Keratinocyte (primary cell): ENCODE data around the gene MAN1C1. TPM values are rescaled to one million over a fixed set of nuclear protein-coding genes. Genes with fewer than 3 reads are reported as not detected.

Experiments used
- DNase-seq: peaks from one replicate; pipeline ENCODE4 v3.0.0-alpha.2; 2011; ENCODE audit warnings: low read depth, missing footprints, low spot score
- FAIRE-seq: peaks from 2 replicates; lab custom pipeline; 2011; peaks lifted over from hg19 to GRCh38; lab: Jason Lieb, UNC
- H2AFZ ChIP-seq: 2 replicates; pipeline ENCODE4 v1.6.0; 2012; ENCODE audit warnings: low read length, control low read depth, inconsistent platforms; ENCODE audit not compliant: control insufficient read depth
- H3K27ac ChIP-seq: 2 replicates; pipeline ENCODE4 v1.5.1; 2011; ENCODE audit warnings: low read length; ENCODE audit not compliant: control insufficient read depth, insufficient read depth
- H3K27me3 ChIP-seq: 3 replicates; pipeline ENCODE4 v1.6.0; 2011; ENCODE audit warnings: low read length; ENCODE audit not compliant: control insufficient read depth, insufficient read depth; ENCODE audit errors: extremely low read depth
- H3K36me3 ChIP-seq, 2 experiments: 2 replicates in 1 of 2; 3 replicates in 1 of 2; pipeline ENCODE4 v1.5.1; 2011; ENCODE audit warnings: low read length in 2 of 2, mild to moderate bottlenecking in 1 of 2; ENCODE audit not compliant: control insufficient read depth in 2 of 2, insufficient read depth in 2 of 2; ENCODE audit errors: extremely low read depth in 1 of 2
- H3K4me1 ChIP-seq: 3 replicates; pipeline ENCODE4 v1.5.1; 2011; ENCODE audit warnings: low read length; ENCODE audit not compliant: control insufficient read depth, insufficient read depth; ENCODE audit errors: extremely low read depth
- H3K4me2 ChIP-seq: 3 replicates; pipeline ENCODE4 v1.6.0; 2011; ENCODE audit warnings: low read depth, low read length; ENCODE audit not compliant: control insufficient read depth, insufficient read depth; ENCODE audit errors: extremely low read depth
- H3K4me3 ChIP-seq, 3 experiments: fragments of 200-600 bp in 1 of 3; sonication (generic) in 1 of 3; 2 replicates in 2 of 3; 3 replicates in 1 of 3; pipeline ENCODE4 v1.5.1; 2011 to 2016; ENCODE audit warnings: low read length in 3 of 3, mild to moderate bottlenecking in 3 of 3, control low read depth in 2 of 3, inconsistent platforms in 1 of 3, low read depth in 1 of 3, mixed read lengths in 1 of 3, mixed run types in 1 of 3, moderate library complexity in 1 of 3; ENCODE audit not compliant: control insufficient read depth in 2 of 3, insufficient read depth in 2 of 3; ENCODE audit errors: extremely low read depth in 1 of 3
- H3K79me2 ChIP-seq: 2 replicates; pipeline ENCODE4 v1.6.0; 2012; ENCODE audit warnings: low read length; ENCODE audit not compliant: control insufficient read depth, insufficient read depth
- H3K9ac ChIP-seq: 3 replicates; pipeline ENCODE4 v1.6.0; 2011; ENCODE audit warnings: low read length; ENCODE audit not compliant: control insufficient read depth, insufficient read depth; ENCODE audit errors: extremely low read depth
- H3K9me1 ChIP-seq: 3 replicates; pipeline ENCODE4 v1.6.0; 2011; ENCODE audit warnings: low read length; ENCODE audit not compliant: control insufficient read depth, insufficient read depth; ENCODE audit errors: extremely low read depth
- H3K9me3 ChIP-seq: 2 replicates; pipeline ENCODE4 v1.5.1; 2012; ENCODE audit warnings: low read depth, low read length; ENCODE audit not compliant: control insufficient read depth
- H4K20me1 ChIP-seq: 3 replicates; pipeline ENCODE4 v1.6.0; 2011; ENCODE audit warnings: low read length; ENCODE audit not compliant: control insufficient read depth, insufficient read depth; ENCODE audit errors: extremely low read depth
- CTCF ChIP-seq, 3 experiments: IDR thresholded peaks in 1 of 3; conservative IDR thresholded peaks in 1 of 3; optimal IDR thresholded peaks in 1 of 3; 2 replicates in 2 of 3; 3 replicates in 1 of 3; pipeline versions ENCODE3 to v1.5.1; 2011; ENCODE audit warnings: low read length in 3 of 3, mild to moderate bottlenecking in 3 of 3, moderate library complexity in 2 of 3, control low read depth in 1 of 3, inconsistent platforms in 1 of 3; ENCODE audit not compliant: insufficient read depth in 2 of 3; ENCODE audit errors: extremely low read depth in 1 of 3
- EZH2 ChIP-seq: IDR thresholded peaks from one replicate; pipeline ENCODE4 v1.6.1; 2012; ENCODE audit warnings: inconsistent platforms, mild to moderate bottlenecking, low read length, moderate library complexity
- dilution Hi-C: fragments of 300-500 bp; cut with MboI; formaldehyde crosslinking; loops from one replicate; pipeline ENCODE4 v1.7.0; 2020; ENCODE audit warnings: low sequenced_read_pairs; ENCODE audit not compliant: extremely low pct_ligation_motif_present
- polyA plus RNA-seq, 5 experiments: library from polyadenylated mRNA; depleted of rRNA in 3 of 5; stranded (reverse) in 3 of 5; stranded (forward) in 1 of 5; unstranded in 1 of 5; fragments of >200 nt; gene quantifications; 1 replicate in 1 of 5; 2 replicates in 3 of 5; 3 replicates in 1 of 5; pipeline versions ENCODE4 v1.2.1 to v1.2.3, GENCODE V29; 2011 to 2012; ENCODE audit warnings: missing spikeins in 2 of 5, low read depth in 1 of 5, low replicate concordance in 1 of 5

MAN1C1 gene
- polyA plus RNA-seq, 1 donor (not counting 4 experiments of a cell fraction or from before 2014, with no cell fraction given), result 0.07 TPM

GRCh38 chr1:25645637-25646400 is 29.2 kb downstream of the MAN1C1 start:
- no peaks in the 10 kb centered on the region for H3K79me2 ChIP-seq
- H3K27ac ChIP-seq, result no peak overlapping the region
- no peak overlapping the region for H3K9ac ChIP-seq
- no peaks in the 10 kb centered on the region for H3K9me1 ChIP-seq
- DNase-seq, result no peak
- H4K20me1 ChIP-seq, result peaks cover 4% of the 10 kb centered on the region
- no peak for FAIRE-seq
- no peaks in the 10 kb centered on the region for H3K4me1 ChIP-seq
- peaks cover 24% of the 10 kb centered on the region for H3K27me3 ChIP-seq
- H3K36me3 ChIP-seq, result no peaks in the 10 kb centered on the region
- no peak overlapping the region for H2AFZ ChIP-seq
- H3K4me2 ChIP-seq, result no peak overlapping the region
- no peaks in the 10 kb centered on the region for H3K9me3 ChIP-seq
- dilution Hi-C loops, result no loop called here
- H3K4me3 ChIP-seq, result no peak overlapping the region
- no peak for TF ChIP-seq CTCF (optimal IDR thresholded peaks at IDR 0.05 in 1 of 3, IDR thresholded peaks at IDR 0.05 in 1 of 3, conservative IDR thresholded peaks at IDR 0.05 in 1 of 3; ENCODE audit: extremely low read depth in 1 of 3, insufficient read depth in 2 of 3, low read length in 3 of 3)
- TF ChIP-seq EZH2, result no peak

- Histone ChIP-seq H3K36me3 (no peaks in the 10 kb centered on the region), H3K4me3 (no peak overlapping the region), H3K9me1 (no peaks in the 10 kb centered on the region), H3K27ac (no peak overlapping the region), H3K4me2 (no peak overlapping the region), H3K79me2 (no peaks in the 10 kb centered on the region), H3K27me3 (peaks cover 27% of the 10 kb centered on the region), H3K4me1 (no peaks in the 10 kb centered on the region), H3K9me3 (no peaks in the 10 kb centered on the region), H2AFZ (no peak overlapping the region), H3K9ac (no peak overlapping the region), H4K20me1 (peaks cover 4% of the 10 kb centered on the region)
- FAIRE-seq, result no peak
- no peak for DNase-seq
- TF ChIP-seq CTCF (optimal IDR thresholded peaks at IDR 0.05 in 1 of 3, IDR thresholded peaks at IDR 0.05 in 1 of 3, conservative IDR thresholded peaks at IDR 0.05 in 1 of 3; ENCODE audit: extremely low read depth in 1 of 3, insufficient read depth in 2 of 3, low read length in 3 of 3) (no peak), EZH2 (no peak)
- dilution Hi-C loops, result no loop called here
Measured at GRCh38 chr1:25647106-25647505, 30.5 kb downstream of the MAN1C1 start.
